Esophagus squamous epithelium (tissue), 4 donors: ENCODE results near the gene GRIN2D.

Source experiments
- CTCF ChIP-seq, 6 experiments: fragments of 450-650 bp in 4 of 6; fragments of 200-600 bp in 2 of 6; sonication (generic) in 2 of 6; IDR thresholded peaks; one replicate each; pipeline ENCODE4 v1.5.1; 2016 to 2019; ENCODE audit warnings: antibody characterized with exemption in 6 of 6, mild to moderate bottlenecking in 4 of 6, moderate library complexity in 4 of 6
- POLR2A ChIP-seq, 4 donors: fragments of 450-650 bp; IDR thresholded peaks; one replicate each; pipeline ENCODE4 v1.6.1; 2017; ENCODE audit warnings: antibody characterized with exemption in 4 of 4, mild to moderate bottlenecking in 4 of 4, moderate library complexity in 3 of 4

GRCh38 chr19:48355365-48355954 is 38.0 kb upstream of the GRIN2D start:
- TF ChIP-seq CTCF (IDR thresholded peaks at IDR 0.05), result no peak
- TF ChIP-seq POLR2A (IDR thresholded peaks at IDR 0.05), result no peak
